K562 (cell line): ENCODE measurements around the gene OPRL1. TPM values are rescaled to one million over a fixed set of nuclear protein-coding genes. Genes with fewer than 3 reads are reported as not detected.
A peak's percentile ranks its signal among the peaks of the same experiment; 100 is the strongest.

ENCODE experiments used
- ARID2 ChIP-seq: fragments of 450-650 bp; IDR thresholded peaks from 2 replicates; pipeline ENCODE4 v1.6.1; 2017; ENCODE audit warnings: antibody characterized with exemption, mild to moderate bottlenecking
- CHD2 ChIP-seq: IDR thresholded peaks from 2 replicates; pipeline ENCODE4 v1.6.1; 2011; ENCODE audit warnings: low read depth, low read length
- CREB3 ChIP-seq: fragments of 450-650 bp; conservative IDR thresholded peaks from 2 replicates; pipeline ENCODE4 v1.6.1; 2016; ENCODE audit warnings: missing genetic modification characterization, low read depth, mild to moderate bottlenecking, missing compliant biosample characterization, moderate library complexity
- DPF2 ChIP-seq: fragments of 450-650 bp; IDR thresholded peaks from 2 replicates; pipeline ENCODE4 v1.6.1; 2016
- HMG20B ChIP-seq: fragments of 250-450 bp; sonication (Bioruptor Pico); IDR thresholded peaks from 2 replicates; pipeline ENCODE4 v1.5.0; 2021; ENCODE audit warnings: mild to moderate bottlenecking
- KLF1 ChIP-seq: fragments of 450-650 bp; IDR thresholded peaks from 2 replicates; pipeline ENCODE4 v1.6.1; 2016; ENCODE audit warnings: missing genetic modification characterization, missing compliant biosample characterization
- MAX ChIP-seq: sonication (generic); formaldehyde crosslinking; IDR thresholded peaks from 2 replicates; pipeline ENCODE4 v1.9.0; 2022; ENCODE audit warnings: mild to moderate bottlenecking, missing genetic modification reagents
- NCOA2 ChIP-seq, 2 experiments: fragments of 450-650 bp; IDR thresholded peaks; 2 replicates each; pipeline ENCODE4 v1.6.1; 2018; ENCODE audit warnings: mild to moderate bottlenecking in 2 of 2, moderate library complexity in 1 of 2; ENCODE audit not compliant: partially characterized antibody in 2 of 2
- PRPF4 ChIP-seq: fragments of 200-400 bp; formaldehyde crosslinking; IDR thresholded peaks from one replicate; pipeline ENCODE4 v1.6.1; 2017; ENCODE audit warnings: low read length, low read depth, mild to moderate bottlenecking; ENCODE audit not compliant: insufficient read depth, poor library complexity, severe bottlenecking
- RBM34 ChIP-seq: fragments of 200-400 bp; formaldehyde crosslinking; IDR thresholded peaks from 2 replicates; pipeline ENCODE4 v1.6.1; 2018; ENCODE audit warnings: low read length, borderline replicate concordance; ENCODE audit not compliant: insufficient read depth
- RFX5 ChIP-seq: IDR thresholded peaks from 2 replicates; pipeline ENCODE4 v1.6.1; 2011; ENCODE audit warnings: low read depth, mild to moderate bottlenecking, improper control_type of control experiment, low read length
- RNF2 ChIP-seq: sonication (generic); IDR thresholded peaks from 2 replicates; pipeline ENCODE4 v1.6.1; 2016
- SMARCA4 ChIP-seq: fragments of 450-650 bp; IDR thresholded peaks from 2 replicates; pipeline ENCODE4 v1.6.1; 2016
- ZNF12 ChIP-seq: sonication (generic); formaldehyde crosslinking; IDR thresholded peaks from 2 replicates; pipeline ENCODE4 v1.4.0; 2020; ENCODE audit warnings: mild to moderate bottlenecking, missing genetic modification reagents
- ZNF212 ChIP-seq: fragments of 450-650 bp; formaldehyde crosslinking; IDR thresholded peaks from 2 replicates; pipeline ENCODE4 v1.4.0; 2020; ENCODE audit warnings: mild to moderate bottlenecking
- ZNF384 ChIP-seq: IDR thresholded peaks from 2 replicates; pipeline ENCODE4 v1.6.1; 2012; ENCODE audit warnings: low read depth, low read length, improper control_type of control experiment
- ZNF444 ChIP-seq: fragments of 250-450 bp; sonication (Bioruptor Pico); IDR thresholded peaks from 2 replicates; pipeline ENCODE4 v1.4.0; 2020; ENCODE audit warnings: mild to moderate bottlenecking, moderate library complexity
- ZNF561 ChIP-seq: fragments of 450-650 bp; formaldehyde crosslinking; conservative IDR thresholded peaks from 2 replicates; pipeline ENCODE4 v1.4.0; 2020; ENCODE audit warnings: mild to moderate bottlenecking, moderate library complexity
- ZNF639 ChIP-seq, 2 experiments: fragments of 200-800 bp in 1 of 2; sonication (Bioruptor generic) in 1 of 2; sonication (generic) in 1 of 2; formaldehyde crosslinking in 1 of 2; IDR thresholded peaks in 1 of 2; conservative IDR thresholded peaks in 1 of 2; 2 replicates each; pipeline versions ENCODE4 v1.5.0 to v1.6.1; 2016 to 2020; ENCODE audit warnings: missing compliant biosample characterization in 1 of 2, missing genetic modification characterization in 1 of 2, missing genetic modification reagents in 1 of 2
- polyA plus RNA-seq, 8 experiments: library from polyadenylated mRNA; depleted of rRNA in 4 of 8; stranded (reverse) in 5 of 8; unstranded in 3 of 8; fragments of >200 nt; fragmentation: Nextera tagmentation in 2 of 8; fragmentation: Illumina TruSeq in 1 of 8; extraction: Ambion mirVana in 2 of 8; extraction: Trizol in 1 of 8; gene quantifications; 2 replicates each; pipeline versions ENCODE4 v1.2.1 to v1.2.3, GENCODE V29; 2011 to 2014; ENCODE audit warnings: inconsistent platforms in 1 of 8, missing spikeins in 1 of 8
- total RNA-seq, 7 experiments: library from RNA; depleted of rRNA in 6 of 7; stranded (reverse); fragments of >200 nt in 6 of 7; fragmentation: Illumina TruSeq in 2 of 7; extraction: Trizol in 2 of 7; gene quantifications; 2 replicates each; pipeline versions ENCODE4 v1.2.1 to v1.2.3, GENCODE V29; 2011 to 2021; ENCODE audit warnings: low replicate concordance in 1 of 7
- TF ChIP-seq, protein P1 (sequence below): IDR thresholded peaks from 2 replicates; pipeline ENCODE4 v1.6.1; 2012; ENCODE audit warnings: low read depth, low read length, improper control_type of control experiment, borderline replicate concordance
- TF ChIP-seq, protein P2 (sequence below): fragments of 250-450 bp; sonication (Bioruptor Pico); IDR thresholded peaks from 2 replicates; pipeline ENCODE4 v1.8.0; 2021; ENCODE audit warnings: borderline replicate concordance, mild to moderate bottlenecking, moderate library complexity; ENCODE audit not compliant: poor library complexity, severe bottlenecking
- TF ChIP-seq, protein P3 (sequence below): fragments of 450-650 bp; IDR thresholded peaks from one replicate; pipeline ENCODE4 v1.6.1; 2018; ENCODE audit warnings: mild to moderate bottlenecking, moderate library complexity; ENCODE audit not compliant: partially characterized antibody

Gene OPRL1
- total and polyA plus RNA-seq, 9 of the 15 experiments (the other 6 are each of a cell fraction or from before 2014, with no cell fraction given), result 0.06 to 0.33 (median 0.11) TPM; not detected in 2

GRCh38 chr20:64079273-64080012 is 439 bp upstream of the OPRL1 start, which contains the start of gene RGS19 (continued):
- no peak for TF ChIP-seq ZNF384
- TF ChIP-seq ZNF639 (CRISPR knock-in tag; conservative IDR thresholded peaks at IDR 0.05 in 1 of 2, IDR thresholded peaks at IDR 0.05 in 1 of 2), result peak in 1 of 2 experiments; percentile 78; a peak in 1 of 4 replicates
- TF ChIP-seq, protein P1, sequence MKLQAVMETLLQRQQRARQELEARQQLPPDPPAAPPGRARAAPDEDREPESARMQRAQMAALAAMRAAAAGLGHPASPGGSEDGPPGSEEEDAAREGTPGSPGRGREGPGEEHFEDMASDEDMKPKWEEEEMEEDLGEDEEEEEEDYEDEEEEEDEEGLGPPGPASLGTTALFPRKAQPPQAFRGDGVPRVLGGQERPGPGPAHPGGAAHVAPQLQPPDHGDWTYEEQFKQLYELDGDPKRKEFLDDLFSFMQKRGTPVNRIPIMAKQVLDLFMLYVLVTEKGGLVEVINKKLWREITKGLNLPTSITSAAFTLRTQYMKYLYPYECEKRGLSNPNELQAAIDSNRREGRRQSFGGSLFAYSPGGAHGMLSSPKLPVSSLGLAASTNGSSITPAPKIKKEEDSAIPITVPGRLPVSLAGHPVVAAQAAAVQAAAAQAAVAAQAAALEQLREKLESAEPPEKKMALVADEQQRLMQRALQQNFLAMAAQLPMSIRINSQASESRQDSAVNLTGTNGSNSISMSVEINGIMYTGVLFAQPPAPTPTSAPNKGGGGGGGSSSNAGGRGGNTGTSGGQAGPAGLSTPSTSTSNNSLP, result no peak
- TF ChIP-seq, protein P2, sequence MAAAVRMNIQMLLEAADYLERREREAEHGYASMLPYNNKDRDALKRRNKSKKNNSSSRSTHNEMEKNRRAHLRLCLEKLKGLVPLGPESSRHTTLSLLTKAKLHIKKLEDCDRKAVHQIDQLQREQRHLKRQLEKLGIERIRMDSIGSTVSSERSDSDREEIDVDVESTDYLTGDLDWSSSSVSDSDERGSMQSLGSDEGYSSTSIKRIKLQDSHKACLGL (CRISPR knock-in tag), result no peak
- peak; percentile 34; the same call in 1 of the 2 replicates for TF ChIP-seq DPF2
- no peak for TF ChIP-seq RNF2
- no peak for TF ChIP-seq ZNF212
- peak; percentile 77 for TF ChIP-seq MAX
- no peak for TF ChIP-seq ARID2
- no peak for TF ChIP-seq RBM34
- peak; percentile 83; the same call in 1 of the 2 replicates for TF ChIP-seq ZNF444 (CRISPR knock-in tag)
- no peak for TF ChIP-seq NCOA2 (IDR thresholded peaks at IDR 0.05; ENCODE audit: partially characterized antibody in 2 of 2)
- no peak for TF ChIP-seq SMARCA4
- TF ChIP-seq ZNF561 (CRISPR knock-in tag), result no peak
- TF ChIP-seq CREB3 (tag), result no peak
- TF ChIP-seq, protein P3, sequence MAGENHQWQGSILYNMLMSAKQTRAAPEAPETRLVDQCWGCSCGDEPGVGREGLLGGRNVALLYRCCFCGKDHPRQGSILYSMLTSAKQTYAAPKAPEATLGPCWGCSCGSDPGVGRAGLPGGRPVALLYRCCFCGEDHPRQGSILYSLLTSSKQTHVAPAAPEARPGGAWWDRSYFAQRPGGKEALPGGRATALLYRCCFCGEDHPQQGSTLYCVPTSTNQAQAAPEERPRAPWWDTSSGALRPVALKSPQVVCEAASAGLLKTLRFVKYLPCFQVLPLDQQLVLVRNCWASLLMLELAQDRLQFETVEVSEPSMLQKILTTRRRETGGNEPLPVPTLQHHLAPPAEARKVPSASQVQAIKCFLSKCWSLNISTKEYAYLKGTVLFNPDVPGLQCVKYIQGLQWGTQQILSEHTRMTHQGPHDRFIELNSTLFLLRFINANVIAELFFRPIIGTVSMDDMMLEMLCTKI, result no peak
- TF ChIP-seq PRPF4, result no peak
- 0 out of 2 replicates have a peak, but pooled peaks have one; percentile 20 for TF ChIP-seq CHD2
- no peak for TF ChIP-seq KLF1 (tag)
- no peak for TF ChIP-seq HMG20B (CRISPR knock-in tag)
- TF ChIP-seq RFX5, result no peak
- peak; percentile 48; the same call in 1 of the 2 replicates for TF ChIP-seq ZNF12
